Esophagus squamous epithelium (tissue), 5 donors: ENCODE results near the gene PARP15. TPM values are rescaled to one million over a fixed set of nuclear protein-coding genes. Genes with fewer than 3 reads are reported as not detected.
"Not testable (repeated sequence)": the region's sequence is repeated elsewhere in the genome, so short reads cannot be mapped to it uniquely, and the experiment has no call there.

Source experiments
- DNase-seq: peaks from one replicate; lab custom pipeline; 2025; lab: John Stamatoyannopoulos, UW
- H3K27ac ChIP-seq, 4 donors: fragments of 200-600 bp; sonication (generic); one replicate each; pipeline ENCODE4 v1.5.1; 2016 to 2019; ENCODE audit warnings: mild to moderate bottlenecking in 1 of 4
- H3K27me3 ChIP-seq, 4 donors: fragments of 200-600 bp; sonication (generic); 1 replicate in 3 of 4; 2 replicates in 1 of 4; pipeline versions ENCODE4 v1.5.1 to v1.6.0; 2017 to 2021; ENCODE audit warnings: antibody characterized with exemption in 1 of 4
- H3K36me3 ChIP-seq, 3 donors: fragments of 200-600 bp; sonication (generic); one replicate each; pipeline ENCODE4 v1.5.1; 2016 to 2019
- H3K4me1 ChIP-seq, 3 donors: fragments of 200-600 bp; sonication (generic); one replicate each; pipeline ENCODE4 v1.5.1; 2017 to 2019
- H3K4me3 ChIP-seq, 4 donors: fragments of 200-600 bp; sonication (generic); 1 replicate in 3 of 4; 2 replicates in 1 of 4; pipeline ENCODE4 v1.5.1; 2016 to 2019; ENCODE audit warnings: mild to moderate bottlenecking in 2 of 4, moderate library complexity in 1 of 4
- H3K9me3 ChIP-seq, 3 donors: fragments of 200-600 bp; sonication (generic); one replicate each; pipeline ENCODE4 v1.5.1; 2016 to 2019
- POLR2A ChIP-seq, 4 donors: fragments of 450-650 bp; IDR thresholded peaks; one replicate each; pipeline ENCODE4 v1.6.1; 2017; ENCODE audit warnings: antibody characterized with exemption in 4 of 4, mild to moderate bottlenecking in 4 of 4, moderate library complexity in 3 of 4
- WGBS, 2 donors: methylation state at CpG; one replicate each; pipeline ENCODE4 v1.1.5; 2018; 5-methylcytosine and 5-hydroxymethylcytosine counted together
- intact Hi-C: fragments of 100-400 bp; cut with DNase I; formaldehyde crosslinking; loops from one replicate; pipeline ENCODE4 v1.15.0; 2022
- total RNA-seq, 4 donors: library from RNA; depleted of rRNA; stranded (reverse); fragments of >200 nt; gene quantifications; one replicate each; pipeline ENCODE4 v1.1.0, GENCODE V29; 2016
- TF ChIP-seq, protein P1 (sequence below), 6 experiments: fragments of 450-650 bp in 4 of 6; fragments of 200-600 bp in 2 of 6; sonication (generic) in 2 of 6; IDR thresholded peaks; one replicate each; pipeline ENCODE4 v1.5.1; 2016 to 2019; ENCODE audit warnings: antibody characterized with exemption in 6 of 6, mild to moderate bottlenecking in 4 of 6, moderate library complexity in 4 of 6
- donor health status: DM: yes; HTN: yes; CAD: no.

The PARP15 gene
- total RNA-seq, 4 donors from 2014 or later, result 0.08 to 2.3 (median 0.42) TPM

DNA sequence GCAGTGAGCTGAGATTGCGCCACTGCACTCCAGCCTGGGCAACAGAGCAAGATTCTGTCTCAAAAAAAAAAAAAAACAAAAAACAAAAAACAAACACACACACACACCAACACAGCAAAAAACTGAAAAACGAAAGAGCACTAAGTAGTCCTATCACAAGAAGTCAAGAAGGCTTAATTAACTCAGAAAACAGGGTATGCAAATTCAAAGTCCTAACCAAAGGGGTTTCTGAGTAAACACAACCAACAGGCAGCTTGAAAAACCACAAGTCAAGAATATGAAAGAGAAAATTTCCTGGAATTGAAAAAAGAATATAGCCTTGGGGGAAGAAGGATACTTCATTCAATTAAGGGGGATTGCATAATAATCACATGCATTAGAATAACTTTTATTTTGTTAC lies 65.5 kb downstream of the PARP15 start:
- 67 to 73% methylated on average over 2 of the region's 2 CpGs for WGBS, 2 donors
- Histone ChIP-seq H3K36me3 (no peaks in the 10 kb centered on the region), H3K27me3 (no peaks in the 10 kb centered on the region), H3K27ac (no peak overlapping the region), H3K4me3 (no peak overlapping the region), H3K9me3 (no peaks in the 10 kb centered on the region), H3K4me1 (no peaks in the 10 kb centered on the region)
- no peak for DNase-seq
- no peak for TF ChIP-seq POLR2A (IDR thresholded peaks at IDR 0.05)
- TF ChIP-seq, protein P1, sequence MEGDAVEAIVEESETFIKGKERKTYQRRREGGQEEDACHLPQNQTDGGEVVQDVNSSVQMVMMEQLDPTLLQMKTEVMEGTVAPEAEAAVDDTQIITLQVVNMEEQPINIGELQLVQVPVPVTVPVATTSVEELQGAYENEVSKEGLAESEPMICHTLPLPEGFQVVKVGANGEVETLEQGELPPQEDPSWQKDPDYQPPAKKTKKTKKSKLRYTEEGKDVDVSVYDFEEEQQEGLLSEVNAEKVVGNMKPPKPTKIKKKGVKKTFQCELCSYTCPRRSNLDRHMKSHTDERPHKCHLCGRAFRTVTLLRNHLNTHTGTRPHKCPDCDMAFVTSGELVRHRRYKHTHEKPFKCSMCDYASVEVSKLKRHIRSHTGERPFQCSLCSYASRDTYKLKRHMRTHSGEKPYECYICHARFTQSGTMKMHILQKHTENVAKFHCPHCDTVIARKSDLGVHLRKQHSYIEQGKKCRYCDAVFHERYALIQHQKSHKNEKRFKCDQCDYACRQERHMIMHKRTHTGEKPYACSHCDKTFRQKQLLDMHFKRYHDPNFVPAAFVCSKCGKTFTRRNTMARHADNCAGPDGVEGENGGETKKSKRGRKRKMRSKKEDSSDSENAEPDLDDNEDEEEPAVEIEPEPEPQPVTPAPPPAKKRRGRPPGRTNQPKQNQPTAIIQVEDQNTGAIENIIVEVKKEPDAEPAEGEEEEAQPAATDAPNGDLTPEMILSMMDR (IDR thresholded peaks at IDR 0.05), result no peak
- intact Hi-C loops, result no loop called here

DNA sequence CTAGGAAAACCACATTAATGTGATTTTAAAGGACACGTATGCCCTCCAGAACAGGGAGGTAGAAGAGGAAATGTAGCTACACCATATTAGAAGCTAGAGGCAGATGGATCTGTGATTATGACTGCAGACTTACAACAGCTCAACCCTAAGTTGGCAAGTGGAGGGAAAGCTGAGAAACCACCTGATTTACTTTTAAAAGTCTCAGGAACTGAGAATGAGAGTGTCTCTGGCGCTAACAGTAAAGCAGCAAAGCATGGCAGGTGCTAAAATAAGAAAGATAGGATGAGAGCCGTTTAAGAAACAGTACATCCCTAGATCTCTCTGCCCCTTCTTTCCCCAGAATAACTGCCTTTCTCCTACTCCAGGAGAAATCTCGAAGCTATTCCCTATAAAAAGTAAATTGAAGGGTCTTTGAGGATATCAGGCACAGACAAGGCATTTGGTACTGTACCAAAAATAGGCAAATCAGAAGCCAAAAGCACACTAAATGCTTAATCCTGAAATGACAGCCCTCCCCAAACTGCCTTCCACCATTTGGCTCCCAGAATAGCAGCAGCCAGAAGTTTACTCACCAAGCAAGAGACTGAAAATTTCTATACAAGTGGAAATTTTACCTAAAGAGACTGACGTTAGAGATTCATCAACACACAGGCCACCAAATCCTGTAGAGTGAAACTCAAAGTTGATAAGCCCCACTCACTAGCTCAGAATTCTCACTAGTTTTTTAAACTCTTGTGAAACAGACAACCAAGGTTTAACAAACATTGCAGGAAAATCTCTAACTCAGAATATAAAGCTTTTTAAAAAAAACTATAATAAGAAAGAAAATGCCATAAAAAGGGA lies 68.9 kb downstream of the PARP15 start:
- WGBS, 2 donors, result 68 to 70% methylated on average over 5 of the region's 5 CpGs
- Histone ChIP-seq H3K9me3 (no peaks in the 10 kb centered on the region), H3K27ac (no peak overlapping the region), H3K27me3 (no peaks in the 10 kb centered on the region), H3K36me3 (no peaks in the 10 kb centered on the region), H3K4me3 (no peak overlapping the region), H3K4me1 (no peaks in the 10 kb centered on the region)
- DNase-seq, result no peak
- no peak for TF ChIP-seq POLR2A (IDR thresholded peaks at IDR 0.05)
- TF ChIP-seq, protein P1 (IDR thresholded peaks at IDR 0.05), result no peak
- intact Hi-C loops, result no loop called here

DNA sequence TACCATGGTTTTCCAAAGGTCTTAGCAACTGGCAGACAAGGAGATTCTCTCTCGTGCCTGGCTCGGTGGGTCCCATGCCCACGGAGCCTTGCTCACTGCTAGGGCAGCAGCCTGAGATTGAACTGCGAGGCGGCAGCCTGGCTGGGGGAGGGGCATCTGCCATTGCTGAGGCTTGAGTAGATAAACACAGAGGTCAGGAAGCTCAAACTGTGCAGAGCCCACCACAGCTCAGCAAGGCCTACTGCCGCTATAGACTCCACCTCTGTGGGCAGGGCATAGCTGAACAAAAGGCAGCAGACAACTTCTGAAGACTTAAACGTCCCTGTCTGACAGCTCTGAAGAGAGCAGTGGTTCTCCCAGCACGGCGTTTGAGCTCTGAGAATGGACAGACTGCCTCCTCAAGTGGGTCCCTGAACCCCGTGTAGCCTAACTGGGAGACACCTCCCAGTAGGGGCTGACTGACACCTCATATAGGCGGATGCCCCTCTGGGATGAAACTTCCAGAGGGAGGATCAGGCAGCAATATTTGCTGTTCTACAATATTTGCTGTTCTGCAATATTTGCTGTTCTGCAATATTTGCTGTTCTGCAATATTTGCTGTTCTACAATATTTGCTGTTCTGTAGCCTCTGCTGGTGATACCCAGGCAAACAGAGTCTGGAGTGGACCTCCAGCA lies 73.9 kb downstream of the PARP15 start:
- DNase-seq, intact Hi-C loops: not testable (repeated sequence)

DNA sequence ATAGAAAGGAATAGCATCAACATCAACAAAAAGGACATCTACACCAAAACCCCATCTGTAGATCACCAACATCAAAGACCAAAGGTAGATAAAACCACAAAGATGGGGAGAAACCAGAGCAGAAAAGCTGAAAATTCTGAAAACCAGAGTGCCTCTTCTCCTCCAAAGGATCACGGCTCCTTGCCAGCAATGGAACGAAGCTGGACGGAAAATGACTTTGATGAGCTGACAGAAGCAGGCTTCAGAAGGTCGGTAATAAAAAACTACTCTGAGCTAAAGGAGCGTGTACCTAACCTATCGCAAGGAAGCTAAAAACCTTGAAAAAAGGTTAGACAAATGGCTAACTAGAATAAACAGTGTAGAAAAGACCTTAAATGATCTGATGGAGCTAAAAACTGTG lies 74.5 kb downstream of the PARP15 start:
- H3K36me3 ChIP-seq, H3K27ac ChIP-seq, H3K4me3 ChIP-seq, intact Hi-C loops, H3K4me1 ChIP-seq, H3K9me3 ChIP-seq, DNase-seq, H3K27me3 ChIP-seq: not testable (repeated sequence)
- 84 to 92% methylated on average over 6 of the region's 6 CpGs for WGBS, 2 donors

More for the DNA sequence above, 73.9 kb downstream of the PARP15 start:
- not testable (repeated sequence) for H3K9me3 ChIP-seq, H3K27ac ChIP-seq, H3K36me3 ChIP-seq, H3K4me1 ChIP-seq, H3K27me3 ChIP-seq, H3K4me3 ChIP-seq
- WGBS, 2 donors, result 60 to 100% methylated on average over 2 to 5 of the region's 11 CpGs

DNA sequence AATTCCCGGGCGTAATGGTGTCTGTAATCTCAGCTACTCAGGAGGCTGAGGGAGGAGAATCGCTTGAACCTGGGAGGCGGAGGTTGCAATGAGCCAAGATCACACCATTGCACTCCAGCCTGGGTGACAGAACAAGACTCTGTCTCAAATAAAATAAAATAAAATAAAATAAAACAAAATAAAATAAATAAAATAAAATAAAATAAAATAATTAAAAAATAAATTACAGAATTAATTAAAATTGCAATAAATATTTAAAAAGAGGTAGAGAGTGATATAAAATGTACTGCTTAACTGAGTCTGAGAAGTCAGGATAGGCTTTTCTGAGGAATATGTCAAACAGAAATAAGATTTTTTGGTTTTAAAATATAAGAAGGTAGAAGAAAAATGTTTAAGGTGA lies 80.9 kb downstream of the PARP15 start:
- intact Hi-C loops, H3K4me1 ChIP-seq: not testable (repeated sequence)

DNA sequence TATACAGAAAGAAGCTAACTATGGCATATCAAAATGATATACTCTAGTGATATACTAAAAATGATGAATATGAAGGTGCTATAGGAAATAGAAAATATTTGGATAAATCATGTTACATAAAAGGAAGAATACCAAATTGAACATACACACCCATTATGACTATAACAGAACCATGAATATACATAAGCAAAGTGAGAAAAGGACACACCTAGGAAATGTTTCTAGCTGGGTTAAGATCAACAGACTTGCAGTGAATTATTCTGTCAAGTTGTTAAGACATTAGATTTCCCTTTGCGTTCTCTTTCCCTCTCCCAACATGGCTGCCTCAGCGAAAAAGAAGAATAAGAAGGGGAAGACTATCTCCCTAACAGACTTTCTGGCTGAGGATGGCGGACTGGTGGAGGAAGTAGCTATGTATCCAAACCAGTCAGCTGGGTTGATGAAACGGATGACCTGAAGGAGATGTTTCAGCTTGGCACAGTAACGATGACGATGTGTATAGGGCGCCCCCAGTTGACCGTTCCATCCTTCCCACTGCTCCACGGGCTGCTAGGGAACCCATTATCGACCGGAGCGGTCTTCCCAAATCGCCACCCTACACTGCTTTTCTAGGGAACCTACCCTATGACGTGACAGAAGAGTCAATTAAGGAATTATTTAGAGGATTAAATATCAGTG lies 83.0 kb downstream of the PARP15 start:
- WGBS, 2 donors, result 50 to 73% methylated on average over 14 of the region's 14 CpGs
- Histone ChIP-seq H3K36me3 (no peaks in the 10 kb centered on the region), H3K9me3 (no peaks in the 10 kb centered on the region), H3K27me3 (peaks cover 0 to 3% (median 0%) of the 10 kb centered on the region in 4 donors), H3K27ac (no peak overlapping the region), H3K4me1 (no peaks in the 10 kb centered on the region), H3K4me3 (no peak overlapping the region)
- no peak for DNase-seq
- intact Hi-C loops, result no loop called here
- TF ChIP-seq, protein P1 (IDR thresholded peaks at IDR 0.05), result no peak
- TF ChIP-seq POLR2A (IDR thresholded peaks at IDR 0.05), result no peak

More for the DNA sequence above, 80.9 kb downstream of the PARP15 start:
- not testable (repeated sequence) for H3K4me3 ChIP-seq, H3K36me3 ChIP-seq, H3K9me3 ChIP-seq, H3K27ac ChIP-seq, DNase-seq, H3K27me3 ChIP-seq
- WGBS, 2 donors, result 87 to 91% methylated on average over 4 of the region's 4 CpGs
